Measurements from ENCODE around the gene RGS9. TPM values are rescaled to one million over a fixed set of nuclear protein-coding genes. Genes with fewer than 3 reads are reported as not detected.

The RGS9 gene
- total and polyA plus RNA-seq, 4 donors = 1.0 to 4.0 (median 2.1) TPM

DNA sequence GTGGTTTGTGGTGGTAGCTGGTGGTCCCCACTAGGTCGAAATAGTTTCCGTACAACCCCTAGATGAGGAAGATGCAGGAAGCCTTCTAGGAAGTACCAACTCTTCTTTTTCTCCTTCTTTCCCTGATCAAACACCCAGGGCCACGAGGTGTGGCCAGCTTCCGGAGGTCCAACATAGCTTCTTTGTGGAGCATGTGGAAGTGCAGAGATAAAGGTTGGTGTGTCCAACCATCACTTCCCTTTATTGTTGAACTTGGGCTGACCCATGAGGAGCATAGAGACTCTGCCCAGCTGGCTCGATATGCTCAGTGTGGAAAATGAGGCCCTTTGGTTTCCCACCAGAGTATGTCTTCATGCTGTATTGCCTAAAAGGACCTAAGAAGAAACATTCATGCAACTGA is 6.3 kb upstream of the RGS9 start (continued):
- TF ChIP-seq, protein P1, sequence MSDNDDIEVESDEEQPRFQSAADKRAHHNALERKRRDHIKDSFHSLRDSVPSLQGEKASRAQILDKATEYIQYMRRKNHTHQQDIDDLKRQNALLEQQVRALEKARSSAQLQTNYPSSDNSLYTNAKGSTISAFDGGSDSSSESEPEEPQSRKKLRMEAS (IDR thresholded peaks at IDR 0.05) = no peak
- TF ChIP-seq GABPA (IDR thresholded peaks at IDR 0.05 in 1 of 2, conservative IDR thresholded peaks at IDR 0.05 in 1 of 2) = no peak

DNA sequence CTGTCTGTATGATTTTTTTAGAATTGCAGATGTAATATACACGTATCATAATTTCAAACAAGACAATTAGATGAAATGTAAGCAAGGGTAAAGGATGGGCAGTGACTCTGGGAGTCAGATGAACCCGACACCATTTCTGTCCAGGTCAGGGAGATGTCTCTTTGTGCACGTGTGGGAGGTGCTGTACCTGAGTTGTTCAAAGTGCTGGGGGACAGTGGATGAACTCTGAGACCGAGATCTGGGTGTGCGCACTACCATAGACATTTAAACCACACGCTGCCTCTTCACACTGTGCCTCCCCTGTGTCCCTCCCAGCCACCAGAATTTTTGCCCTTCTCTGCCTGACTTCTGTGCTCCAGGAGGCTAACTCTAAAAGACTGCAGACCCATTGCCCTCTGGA is 5.9 kb upstream of the RGS9 start:
- Histone ChIP-seq H3K36me3 (ENCODE audit: control insufficient read depth in 4 of 4, insufficient read depth in 3 of 4, low read depth in 1 of 4, low read length in 3 of 4) (no peaks in the 10 kb centered on the region), H3K27ac (ENCODE audit: low read depth in 1 of 2, low read length in 2 of 2) (peak overlapping the region; percentile 68 to 94), H3K9me3 (ENCODE audit: control insufficient read depth in 4 of 4, low read length in 3 of 4) (no peaks in the 10 kb centered on the region), H3K4me3 (ENCODE audit: low read depth in 1 of 3, low read length in 3 of 3) (no peak overlapping the region), H3K9ac (ENCODE audit: low read depth in 1 of 2, low read length in 2 of 2) (no peak overlapping the region), H3K4me1 (ENCODE audit: control insufficient read depth in 4 of 4, insufficient read depth in 4 of 4, low read length in 3 of 4) (peaks cover 5 to 22% (median 8%) of the 10 kb centered on the region in 4 donors), H3K27me3 (ENCODE audit: control insufficient read depth in 4 of 4, insufficient read depth in 4 of 4, low read length in 3 of 4) (no peaks in the 10 kb centered on the region)
- no peak for DNase-seq (ENCODE audit: low spot score)
- WGBS = 59% methylated on average over 6 of the region's 6 CpGs
- TF ChIP-seq, protein P2, sequence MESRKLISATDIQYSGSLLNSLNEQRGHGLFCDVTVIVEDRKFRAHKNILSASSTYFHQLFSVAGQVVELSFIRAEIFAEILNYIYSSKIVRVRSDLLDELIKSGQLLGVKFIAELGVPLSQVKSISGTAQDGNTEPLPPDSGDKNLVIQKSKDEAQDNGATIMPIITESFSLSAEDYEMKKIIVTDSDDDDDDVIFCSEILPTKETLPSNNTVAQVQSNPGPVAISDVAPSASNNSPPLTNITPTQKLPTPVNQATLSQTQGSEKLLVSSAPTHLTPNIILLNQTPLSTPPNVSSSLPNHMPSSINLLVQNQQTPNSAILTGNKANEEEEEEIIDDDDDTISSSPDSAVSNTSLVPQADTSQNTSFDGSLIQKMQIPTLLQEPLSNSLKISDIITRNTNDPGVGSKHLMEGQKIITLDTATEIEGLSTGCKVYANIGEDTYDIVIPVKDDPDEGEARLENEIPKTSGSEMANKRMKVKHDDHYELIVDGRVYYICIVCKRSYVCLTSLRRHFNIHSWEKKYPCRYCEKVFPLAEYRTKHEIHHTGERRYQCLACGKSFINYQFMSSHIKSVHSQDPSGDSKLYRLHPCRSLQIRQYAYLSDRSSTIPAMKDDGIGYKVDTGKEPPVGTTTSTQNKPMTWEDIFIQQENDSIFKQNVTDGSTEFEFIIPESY (IDR thresholded peaks at IDR 0.05) = no peak
- TF ChIP-seq, protein P3, sequence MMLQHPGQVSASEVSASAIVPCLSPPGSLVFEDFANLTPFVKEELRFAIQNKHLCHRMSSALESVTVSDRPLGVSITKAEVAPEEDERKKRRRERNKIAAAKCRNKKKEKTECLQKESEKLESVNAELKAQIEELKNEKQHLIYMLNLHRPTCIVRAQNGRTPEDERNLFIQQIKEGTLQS (IDR thresholded peaks at IDR 0.05) = no peak
- TF ChIP-seq, protein P4, sequence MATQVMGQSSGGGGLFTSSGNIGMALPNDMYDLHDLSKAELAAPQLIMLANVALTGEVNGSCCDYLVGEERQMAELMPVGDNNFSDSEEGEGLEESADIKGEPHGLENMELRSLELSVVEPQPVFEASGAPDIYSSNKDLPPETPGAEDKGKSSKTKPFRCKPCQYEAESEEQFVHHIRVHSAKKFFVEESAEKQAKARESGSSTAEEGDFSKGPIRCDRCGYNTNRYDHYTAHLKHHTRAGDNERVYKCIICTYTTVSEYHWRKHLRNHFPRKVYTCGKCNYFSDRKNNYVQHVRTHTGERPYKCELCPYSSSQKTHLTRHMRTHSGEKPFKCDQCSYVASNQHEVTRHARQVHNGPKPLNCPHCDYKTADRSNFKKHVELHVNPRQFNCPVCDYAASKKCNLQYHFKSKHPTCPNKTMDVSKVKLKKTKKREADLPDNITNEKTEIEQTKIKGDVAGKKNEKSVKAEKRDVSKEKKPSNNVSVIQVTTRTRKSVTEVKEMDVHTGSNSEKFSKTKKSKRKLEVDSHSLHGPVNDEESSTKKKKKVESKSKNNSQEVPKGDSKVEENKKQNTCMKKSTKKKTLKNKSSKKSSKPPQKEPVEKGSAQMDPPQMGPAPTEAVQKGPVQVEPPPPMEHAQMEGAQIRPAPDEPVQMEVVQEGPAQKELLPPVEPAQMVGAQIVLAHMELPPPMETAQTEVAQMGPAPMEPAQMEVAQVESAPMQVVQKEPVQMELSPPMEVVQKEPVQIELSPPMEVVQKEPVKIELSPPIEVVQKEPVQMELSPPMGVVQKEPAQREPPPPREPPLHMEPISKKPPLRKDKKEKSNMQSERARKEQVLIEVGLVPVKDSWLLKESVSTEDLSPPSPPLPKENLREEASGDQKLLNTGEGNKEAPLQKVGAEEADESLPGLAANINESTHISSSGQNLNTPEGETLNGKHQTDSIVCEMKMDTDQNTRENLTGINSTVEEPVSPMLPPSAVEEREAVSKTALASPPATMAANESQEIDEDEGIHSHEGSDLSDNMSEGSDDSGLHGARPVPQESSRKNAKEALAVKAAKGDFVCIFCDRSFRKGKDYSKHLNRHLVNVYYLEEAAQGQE (IDR thresholded peaks at IDR 0.05) = no peak
- TF ChIP-seq TAF1 (conservative IDR thresholded peaks at IDR 0.05) = no peak

DNA sequence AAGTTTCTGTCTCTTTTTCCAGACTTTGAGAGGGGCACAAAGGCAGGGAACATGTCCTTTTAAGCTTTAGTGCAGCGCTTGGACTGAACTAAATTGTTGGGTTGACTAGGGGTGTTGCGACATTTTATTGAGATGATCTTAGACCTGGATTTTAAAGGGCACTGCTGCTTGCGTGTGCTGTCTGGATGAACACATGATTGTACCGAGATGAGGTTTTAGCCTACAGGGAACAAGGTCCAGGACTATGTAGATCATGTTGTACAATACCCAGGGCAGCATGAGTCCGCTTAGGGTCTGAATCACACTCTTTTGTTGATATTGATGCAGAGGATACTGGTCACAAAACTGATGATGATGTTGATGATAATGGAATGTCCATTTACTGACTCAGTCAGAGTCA is 5.2 kb upstream of the RGS9 start:
- Histone ChIP-seq H3K9ac (ENCODE audit: low read depth in 1 of 2, low read length in 2 of 2) (peak overlapping the region in 1 of 2 donors; percentile 28), H3K36me3 (ENCODE audit: control insufficient read depth in 4 of 4, insufficient read depth in 3 of 4, low read depth in 1 of 4, low read length in 3 of 4) (no peaks in the 10 kb centered on the region), H3K9me3 (ENCODE audit: control insufficient read depth in 4 of 4, low read length in 3 of 4) (no peaks in the 10 kb centered on the region), H3K27me3 (ENCODE audit: control insufficient read depth in 4 of 4, insufficient read depth in 4 of 4, low read length in 3 of 4) (no peaks in the 10 kb centered on the region), H3K4me1 (ENCODE audit: control insufficient read depth in 4 of 4, insufficient read depth in 4 of 4, low read length in 3 of 4) (peaks cover 5 to 27% (median 8%) of the 10 kb centered on the region in 4 donors), H3K27ac (ENCODE audit: low read depth in 1 of 2, low read length in 2 of 2) (peak overlapping the region; percentile 68 to 94), H3K4me3 (ENCODE audit: low read depth in 1 of 3, low read length in 3 of 3) (no peak overlapping the region)
- 37% methylated on average over 5 of the region's 5 CpGs for WGBS
- no peak for DNase-seq (ENCODE audit: low spot score)
- TF ChIP-seq FOXA2 (IDR thresholded peaks at IDR 0.05) (peak; percentile 78), SP1 (IDR thresholded peaks at IDR 0.05) (peak; percentile 97), RXRA (IDR thresholded peaks at IDR 0.05) (peak; percentile 92 to 97), FOXA1 (IDR thresholded peaks at IDR 0.05) (peak; percentile 73), YY1 (IDR thresholded peaks at IDR 0.05) (peak; percentile 92), RAD21 (IDR thresholded peaks at IDR 0.05) (peak in 1 of 2 donors; percentile 58), HNF4G (IDR thresholded peaks at IDR 0.05) (peak; percentile 95), NR2F2 (IDR thresholded peaks at IDR 0.05) (peak; percentile 59), EGR1 (IDR thresholded peaks at IDR 0.05; ENCODE audit: low read depth in 2 of 2) (no peak), TAF1 (conservative IDR thresholded peaks at IDR 0.05) (no peak), HNF4A (conservative IDR thresholded peaks at IDR 0.05) (peak; percentile 99), JUND (IDR thresholded peaks at IDR 0.05) (peak; percentile 87 to 93), GABPA (IDR thresholded peaks at IDR 0.05 in 1 of 2, conservative IDR thresholded peaks at IDR 0.05 in 1 of 2) (peak; percentile 10 to 54)
- TF ChIP-seq, protein P1 (IDR thresholded peaks at IDR 0.05) = peak; percentile 89
- TF ChIP-seq, protein P5, sequence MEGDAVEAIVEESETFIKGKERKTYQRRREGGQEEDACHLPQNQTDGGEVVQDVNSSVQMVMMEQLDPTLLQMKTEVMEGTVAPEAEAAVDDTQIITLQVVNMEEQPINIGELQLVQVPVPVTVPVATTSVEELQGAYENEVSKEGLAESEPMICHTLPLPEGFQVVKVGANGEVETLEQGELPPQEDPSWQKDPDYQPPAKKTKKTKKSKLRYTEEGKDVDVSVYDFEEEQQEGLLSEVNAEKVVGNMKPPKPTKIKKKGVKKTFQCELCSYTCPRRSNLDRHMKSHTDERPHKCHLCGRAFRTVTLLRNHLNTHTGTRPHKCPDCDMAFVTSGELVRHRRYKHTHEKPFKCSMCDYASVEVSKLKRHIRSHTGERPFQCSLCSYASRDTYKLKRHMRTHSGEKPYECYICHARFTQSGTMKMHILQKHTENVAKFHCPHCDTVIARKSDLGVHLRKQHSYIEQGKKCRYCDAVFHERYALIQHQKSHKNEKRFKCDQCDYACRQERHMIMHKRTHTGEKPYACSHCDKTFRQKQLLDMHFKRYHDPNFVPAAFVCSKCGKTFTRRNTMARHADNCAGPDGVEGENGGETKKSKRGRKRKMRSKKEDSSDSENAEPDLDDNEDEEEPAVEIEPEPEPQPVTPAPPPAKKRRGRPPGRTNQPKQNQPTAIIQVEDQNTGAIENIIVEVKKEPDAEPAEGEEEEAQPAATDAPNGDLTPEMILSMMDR (IDR thresholded peaks at IDR 0.05; ENCODE audit: low read depth, low read length, missing input control) = no peak
- TF ChIP-seq, protein P2 (IDR thresholded peaks at IDR 0.05) = peak; percentile 94
- TF ChIP-seq, protein P3 (IDR thresholded peaks at IDR 0.05) = peak; percentile 79

Data from liver (tissue), 9 donors.